ENCODE results near the gene ITGA3.
"Not testable (repeated sequence)": the region's sequence is repeated elsewhere in the genome, so short reads cannot be mapped to it uniquely, and the experiment has no call there.

The ITGA3 gene

GRCh38 chr17:50035421-50035879 lies 20.5 kb upstream of the ITGA3 start:
- DNase-seq, result no peak

GRCh38 chr17:50035945-50036344 lies 20.0 kb upstream of the ITGA3 start:
- DNase-seq, result no peak

- DNase-seq, result no peak
Measured at GRCh38 chr17:50036455-50037261, 19.3 kb upstream of the ITGA3 start.

- DNase-seq, result no peak
Measured at GRCh38 chr17:50037321-50038107, 18.4 kb upstream of the ITGA3 start.

GRCh38 chr17:50039058-50039457 lies 16.9 kb upstream of the ITGA3 start:
- no peak for DNase-seq

GRCh38 chr17:50040496-50040895 lies 15.4 kb upstream of the ITGA3 start:
- not testable (repeated sequence) for DNase-seq

- no peak for DNase-seq
Measured at GRCh38 chr17:50042211-50042610, 13.7 kb upstream of the ITGA3 start.

- no peak for DNase-seq
Measured at GRCh38 chr17:50043290-50044148, 12.4 kb upstream of the ITGA3 start.

- no peak for DNase-seq
Measured at GRCh38 chr17:50044483-50044882, 11.4 kb upstream of the ITGA3 start.

- no peak for DNase-seq
Measured at GRCh38 chr17:50045154-50045553, 10.8 kb upstream of the ITGA3 start.

- DNase-seq, result no peak
Measured at GRCh38 chr17:50046179-50046578, 9.7 kb upstream of the ITGA3 start.

GRCh38 chr17:50046667-50047066 lies 9.2 kb upstream of the ITGA3 start:
- no peak for DNase-seq

GRCh38 chr17:50047083-50047482 lies 8.8 kb upstream of the ITGA3 start:
- no peak for DNase-seq

- no peak for DNase-seq
Measured at GRCh38 chr17:50047488-50048126, 8.3 kb upstream of the ITGA3 start.

- DNase-seq, result no peak
Measured at GRCh38 chr17:50048146-50048720, 7.7 kb upstream of the ITGA3 start.

- DNase-seq, result no peak
Measured at GRCh38 chr17:50048988-50049387, 6.9 kb upstream of the ITGA3 start.

- DNase-seq, result no peak
Measured at GRCh38 chr17:50049636-50050035, 6.3 kb upstream of the ITGA3 start.

GRCh38 chr17:50050431-50051032 lies 5.4 kb upstream of the ITGA3 start:
- DNase-seq, result no peak

GRCh38 chr17:50051082-50051576 lies 4.8 kb upstream of the ITGA3 start:
- no peak for DNase-seq

- no peak for DNase-seq
Measured at GRCh38 chr17:50051606-50052005, 4.3 kb upstream of the ITGA3 start.

GRCh38 chr17:50052241-50052796 lies 3.6 kb upstream of the ITGA3 start:
- DNase-seq, result peak; percentile 16
